WTC11 (cell line): Measurements from ENCODE around the gene SLAMF6. TPM values are rescaled to one million over a fixed set of nuclear protein-coding genes. Genes with fewer than 3 reads are reported as not detected.
"Not testable (repeated sequence)": the region's sequence is repeated elsewhere in the genome, so short reads cannot be mapped to it uniquely, and the experiment has no call there.

Experiments used
- ATAC-seq: fragments of 200-7000 bp; cut with Tn5 transposase; 2 replicates; pipeline ENCODE4 v1.10.0; 2021; ENCODE audit warnings: mild to moderate bottlenecking, moderate library complexity
- CTCF ChIA-PET: fragments of 300-600 bp; sonication (Branson Sonifier 250); formaldehyde crosslinking; loops from one replicate; lab custom pipeline; 2021; ENCODE audit warnings: antibody characterized with exemption; lab: Charles Lee
- POLR2A ChIA-PET: fragments of 350-600 bp; sonication (Branson Sonifier 250); formaldehyde crosslinking; loops from one replicate; lab custom pipeline; 2021; ENCODE audit warnings: antibody characterized with exemption; lab: Charles Lee
- DNase-seq: peaks from one replicate; pipeline ENCODE4 v3.0.0; 2021; ENCODE audit warnings: low spot score
- H3K27ac Mint-ChIP-seq: 2 replicates; pipeline ENCODE4 v1.8.0; 2021; ENCODE audit warnings: mixed read lengths
- H3K27me3 Mint-ChIP-seq: 2 replicates; pipeline ENCODE4 v1.8.0; 2021; ENCODE audit warnings: low read depth, mild to moderate bottlenecking, moderate library complexity, mixed read lengths
- H3K36me3 Mint-ChIP-seq: 2 replicates; pipeline ENCODE4 v1.8.0; 2021; ENCODE audit warnings: mixed read lengths
- H3K4me1 Mint-ChIP-seq: 2 replicates; pipeline ENCODE4 v1.8.0; 2022; ENCODE audit warnings: mixed read lengths
- H3K4me3 Mint-ChIP-seq: 2 replicates; pipeline ENCODE4 v1.8.0; 2021; ENCODE audit warnings: mild to moderate bottlenecking, moderate library complexity, mixed read lengths
- H3K9me3 Mint-ChIP-seq: 2 replicates; pipeline ENCODE4 v1.8.0; 2021; ENCODE audit warnings: mixed read lengths
- AR ChIP-seq: fragments of 250-450 bp; sonication (Bioruptor Pico); IDR thresholded peaks from 2 replicates; pipeline ENCODE4 v1.9.0; 2021; ENCODE audit warnings: mild to moderate bottlenecking
- ARID4B ChIP-seq: sonication (generic); formaldehyde crosslinking; IDR thresholded peaks from 2 replicates; pipeline ENCODE4 v1.8.0; 2023; ENCODE audit warnings: missing genetic modification reagents, mild to moderate bottlenecking, borderline replicate concordance
- CREM ChIP-seq: sonication (generic); formaldehyde crosslinking; IDR thresholded peaks from 2 replicates; pipeline ENCODE4 v1.8.1; 2022; ENCODE audit warnings: mild to moderate bottlenecking, missing genetic modification reagents, moderate library complexity
- E2F1 ChIP-seq: sonication (generic); formaldehyde crosslinking; IDR thresholded peaks from 2 replicates; pipeline ENCODE4 v1.8.0; 2022; ENCODE audit warnings: mild to moderate bottlenecking, missing genetic modification reagents
- FOXP1 ChIP-seq: sonication (generic); formaldehyde crosslinking; IDR thresholded peaks from 2 replicates; pipeline ENCODE4 v1.8.0; 2022; ENCODE audit warnings: missing genetic modification reagents, mild to moderate bottlenecking, moderate library complexity, borderline replicate concordance
- GTF2I ChIP-seq: fragments of 250-450 bp; sonication (Bioruptor Pico); conservative IDR thresholded peaks from 2 replicates; pipeline ENCODE4 v1.4.0; 2021; ENCODE audit warnings: mild to moderate bottlenecking
- HMGA2 ChIP-seq: fragments of 250-450 bp; sonication (Bioruptor Pico); IDR thresholded peaks from 2 replicates; pipeline ENCODE4 v1.4.0; 2021; ENCODE audit warnings: mild to moderate bottlenecking, moderate library complexity
- JAZF1 ChIP-seq: fragments of 250-450 bp; sonication (Bioruptor Pico); IDR thresholded peaks from 2 replicates; pipeline ENCODE4 v1.9.0; 2021; ENCODE audit warnings: moderate library complexity, mild to moderate bottlenecking, inconsistent platforms
- JUN ChIP-seq: sonication (generic); formaldehyde crosslinking; IDR thresholded peaks from 2 replicates; pipeline ENCODE4 v1.8.0; 2023; ENCODE audit warnings: mild to moderate bottlenecking, missing genetic modification reagents
- NR1H2 ChIP-seq: sonication (generic); formaldehyde crosslinking; IDR thresholded peaks from 2 replicates; pipeline ENCODE4 v1.9.0; 2021; ENCODE audit warnings: mild to moderate bottlenecking, moderate library complexity, missing genetic modification reagents
- PRRX2 ChIP-seq: fragments of 250-450 bp; sonication (Bioruptor Pico); IDR thresholded peaks from 2 replicates; pipeline ENCODE4 v1.8.0; 2021; ENCODE audit warnings: mild to moderate bottlenecking
- RORB ChIP-seq: fragments of 250-450 bp; sonication (Bioruptor Pico); IDR thresholded peaks from 2 replicates; pipeline ENCODE4 v1.9.0; 2021; ENCODE audit warnings: mild to moderate bottlenecking
- SP1 ChIP-seq: sonication (generic); formaldehyde crosslinking; conservative IDR thresholded peaks from 2 replicates; pipeline ENCODE4 v1.8.1; 2022; ENCODE audit warnings: missing genetic modification reagents
- TCF7 ChIP-seq: sonication (generic); formaldehyde crosslinking; IDR thresholded peaks from 2 replicates; pipeline ENCODE4 v1.8.0; 2022; ENCODE audit warnings: mild to moderate bottlenecking, low read depth, missing genetic modification reagents, moderate library complexity
- TEAD1 ChIP-seq: sonication (generic); formaldehyde crosslinking; IDR thresholded peaks from 2 replicates; pipeline ENCODE4 v1.8.0; 2022; ENCODE audit warnings: mild to moderate bottlenecking, missing genetic modification reagents
- TP53 ChIP-seq: sonication (generic); formaldehyde crosslinking; IDR thresholded peaks from 2 replicates; pipeline ENCODE4 v1.8.1; 2023; ENCODE audit warnings: mild to moderate bottlenecking, missing genetic modification reagents
- ZNF121 ChIP-seq: sonication (generic); formaldehyde crosslinking; IDR thresholded peaks from 2 replicates; pipeline ENCODE4 v1.8.0; 2023; ENCODE audit warnings: missing genetic modification reagents
- ZNF317 ChIP-seq: sonication (generic); formaldehyde crosslinking; IDR thresholded peaks from 2 replicates; pipeline ENCODE4 v1.8.1; 2023; ENCODE audit warnings: low read depth, mild to moderate bottlenecking, moderate library complexity, missing genetic modification reagents, borderline replicate concordance
- ZNF423 ChIP-seq: fragments of 250-450 bp; sonication (Bioruptor Pico); IDR thresholded peaks from 2 replicates; pipeline ENCODE4 v2.1.2; 2022; ENCODE audit warnings: mild to moderate bottlenecking, moderate library complexity
- total RNA-seq: library from RNA; stranded (reverse); gene quantifications from 3 replicates; pipeline ENCODE4 v1.2.3, GENCODE V29; 2021

The SLAMF6 gene
- total RNA-seq, 1 experiment from 2014 or later, result not detected

GRCh38 chr1:160529401-160529952, 6.4 kb upstream of the SLAMF6 start:
- CTCF ChIA-PET, result interaction anchor here (0.8 to 2.2 kb wide), 3 partner anchors 21 to 78 kb away, joined by 3 to 7 read pairs (median 3); no protein-coding TSS in a partner anchor
- H3K4me3 Mint-ChIP-seq, H3K27ac Mint-ChIP-seq, DNase-seq, H3K27me3 Mint-ChIP-seq, POLR2A ChIA-PET, H3K4me1 Mint-ChIP-seq: not testable (repeated sequence)
- peaks cover 63% of the 10 kb centered on the region for H3K9me3 Mint-ChIP-seq
- H3K36me3 Mint-ChIP-seq, result peaks cover 29% of the 10 kb centered on the region
- ATAC-seq, result peak; percentile 18; the same call in 1 of the 2 replicates

GRCh38 chr1:160523789-160524188, 734 bp upstream of the SLAMF6 start:
- H3K27me3 Mint-ChIP-seq, POLR2A ChIA-PET, H3K4me3 Mint-ChIP-seq, H3K36me3 Mint-ChIP-seq, CTCF ChIA-PET, H3K27ac Mint-ChIP-seq, DNase-seq, ATAC-seq: not testable (repeated sequence)
- peaks cover 31% of the 10 kb centered on the region for H3K4me1 Mint-ChIP-seq
- peaks cover 26% of the 10 kb centered on the region for H3K9me3 Mint-ChIP-seq

- Mint-ChIP-seq H3K27me3 (peaks cover 2% of the 10 kb centered on the region; the same call in 1 of the 2 replicates), H3K4me1 (peaks cover 31% of the 10 kb centered on the region), H3K36me3 (peaks cover 3% of the 10 kb centered on the region; the same call in 1 of the 2 replicates), H3K9me3 (peaks cover 28% of the 10 kb centered on the region), H3K4me3 (no peak overlapping the region), H3K27ac (no peak overlapping the region)
- no peak for ATAC-seq
- CTCF ChIA-PET, result interaction anchor here (1.6 kb wide), 1 partner anchor 28 kb away, joined by 3 read pairs; no protein-coding TSS in a partner anchor
- TF ChIP-seq E2F1 (CRISPR knock-in tag) (no peak), ZNF423 (CRISPR knock-in tag) (no peak), HMGA2 (no peak), JAZF1 (CRISPR knock-in tag) (no peak), SP1 (no peak), RORB (no peak)
- POLR2A ChIA-PET, result no interaction called here
- no peak for DNase-seq
Measured at GRCh38 chr1:160522136-160522535, 919 bp downstream of the SLAMF6 start.

- Mint-ChIP-seq H3K9me3 (peaks cover 28% of the 10 kb centered on the region), H3K4me1 (peaks cover 31% of the 10 kb centered on the region), H3K27me3 (no peaks in the 10 kb centered on the region), H3K4me3 (no peak overlapping the region), H3K27ac (no peak overlapping the region; the same call in 1 of the 2 replicates), H3K36me3 (peaks cover 3% of the 10 kb centered on the region; the same call in 1 of the 2 replicates)
- POLR2A ChIA-PET, result no interaction called here
- no peak for TF ChIP-seq PRRX2 (CRISPR knock-in tag)
- no peak for TF ChIP-seq ZNF317
- no peak for TF ChIP-seq GTF2I (CRISPR knock-in tag)
- TF ChIP-seq TCF7 (CRISPR knock-in tag), result no peak
- TF ChIP-seq TP53 (CRISPR knock-in tag), result no peak
- no peak for TF ChIP-seq ZNF121 (CRISPR knock-in tag)
- no peak for TF ChIP-seq JUN (CRISPR knock-in tag)
- no peak for TF ChIP-seq FOXP1 (CRISPR knock-in tag)
- no peak for TF ChIP-seq CREM (CRISPR knock-in tag)
- TF ChIP-seq NR1H2, result no peak
- no peak for TF ChIP-seq TEAD1 (CRISPR knock-in tag)
- TF ChIP-seq AR (CRISPR knock-in tag), result no peak
- TF ChIP-seq ARID4B (CRISPR knock-in tag), result no peak
- no peak for ATAC-seq
- no peak for DNase-seq
- CTCF ChIA-PET, result interaction anchor here (1.0 to 1.6 kb wide), 2 partner anchors 23 to 29 kb away, joined by 3 read pairs; no protein-coding TSS in a partner anchor
Measured at GRCh38 chr1:160521554-160521953, 1.5 kb downstream of the SLAMF6 start.
